GM12873 (cell line): Measurements from ENCODE around the gene HBM.

ENCODE experiments used
- TF ChIP-seq, protein P1 (sequence below): IDR thresholded peaks from 2 replicates; pipeline ENCODE4 v1.5.1; 2012; ENCODE audit warnings: low read depth, mild to moderate bottlenecking, moderate library complexity, low read length, control low read depth; ENCODE audit not compliant: insufficient read depth; ENCODE audit errors: missing control alignments

HBM gene

DNA sequence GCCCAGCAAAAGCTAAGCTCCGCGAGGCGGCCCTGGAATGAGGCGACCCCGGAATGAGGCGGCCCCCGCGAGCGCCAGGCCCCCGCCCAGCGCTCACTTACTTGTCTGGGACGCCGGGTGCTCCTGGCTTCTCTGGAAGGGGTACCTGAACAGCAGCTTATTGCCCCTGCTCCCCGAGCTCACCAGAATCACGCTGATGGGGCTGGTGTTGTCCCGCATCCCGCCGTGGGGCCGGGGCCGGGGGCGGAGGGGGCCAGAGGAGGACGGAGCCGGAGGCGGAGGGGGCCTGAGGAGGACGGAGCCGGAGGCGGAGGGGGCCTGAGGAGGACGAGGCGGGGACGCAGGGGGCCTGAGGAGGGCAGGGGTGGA, 27.7 kb upstream of the HBM start:
- TF ChIP-seq, protein P1, sequence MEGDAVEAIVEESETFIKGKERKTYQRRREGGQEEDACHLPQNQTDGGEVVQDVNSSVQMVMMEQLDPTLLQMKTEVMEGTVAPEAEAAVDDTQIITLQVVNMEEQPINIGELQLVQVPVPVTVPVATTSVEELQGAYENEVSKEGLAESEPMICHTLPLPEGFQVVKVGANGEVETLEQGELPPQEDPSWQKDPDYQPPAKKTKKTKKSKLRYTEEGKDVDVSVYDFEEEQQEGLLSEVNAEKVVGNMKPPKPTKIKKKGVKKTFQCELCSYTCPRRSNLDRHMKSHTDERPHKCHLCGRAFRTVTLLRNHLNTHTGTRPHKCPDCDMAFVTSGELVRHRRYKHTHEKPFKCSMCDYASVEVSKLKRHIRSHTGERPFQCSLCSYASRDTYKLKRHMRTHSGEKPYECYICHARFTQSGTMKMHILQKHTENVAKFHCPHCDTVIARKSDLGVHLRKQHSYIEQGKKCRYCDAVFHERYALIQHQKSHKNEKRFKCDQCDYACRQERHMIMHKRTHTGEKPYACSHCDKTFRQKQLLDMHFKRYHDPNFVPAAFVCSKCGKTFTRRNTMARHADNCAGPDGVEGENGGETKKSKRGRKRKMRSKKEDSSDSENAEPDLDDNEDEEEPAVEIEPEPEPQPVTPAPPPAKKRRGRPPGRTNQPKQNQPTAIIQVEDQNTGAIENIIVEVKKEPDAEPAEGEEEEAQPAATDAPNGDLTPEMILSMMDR: no peak

DNA sequence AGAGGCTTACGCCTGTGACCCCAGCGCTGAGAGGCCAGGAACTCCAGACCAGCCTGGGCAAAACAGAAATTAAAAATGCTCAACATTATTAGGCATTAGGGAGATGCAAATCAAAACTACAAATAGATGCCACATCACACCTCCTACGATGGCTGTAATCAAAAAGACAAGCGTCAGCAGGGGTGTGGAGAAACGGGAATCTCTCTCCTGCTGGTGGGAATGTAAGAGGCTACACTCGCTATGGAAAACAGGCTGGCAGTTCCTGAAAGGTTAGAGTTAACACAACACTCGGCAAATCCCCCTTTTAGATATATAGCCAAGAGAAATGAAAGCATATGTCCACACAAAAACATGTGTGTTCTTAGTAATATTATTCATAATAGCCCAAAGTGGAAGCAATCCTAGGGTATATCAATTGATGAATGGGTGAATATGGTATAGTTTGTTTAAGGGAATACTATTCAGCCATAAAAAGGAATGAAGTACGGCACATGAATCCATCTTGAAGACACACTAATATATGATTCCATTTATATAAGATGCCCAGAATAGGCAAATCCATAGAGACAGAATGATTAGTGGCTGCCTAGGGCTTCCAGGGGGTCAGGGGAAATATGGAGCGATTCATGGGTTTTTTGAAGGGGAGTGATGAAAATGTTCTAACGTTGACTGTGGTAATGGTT, 25.5 kb upstream of the HBM start:
- TF ChIP-seq, protein P1: no peak

DNA sequence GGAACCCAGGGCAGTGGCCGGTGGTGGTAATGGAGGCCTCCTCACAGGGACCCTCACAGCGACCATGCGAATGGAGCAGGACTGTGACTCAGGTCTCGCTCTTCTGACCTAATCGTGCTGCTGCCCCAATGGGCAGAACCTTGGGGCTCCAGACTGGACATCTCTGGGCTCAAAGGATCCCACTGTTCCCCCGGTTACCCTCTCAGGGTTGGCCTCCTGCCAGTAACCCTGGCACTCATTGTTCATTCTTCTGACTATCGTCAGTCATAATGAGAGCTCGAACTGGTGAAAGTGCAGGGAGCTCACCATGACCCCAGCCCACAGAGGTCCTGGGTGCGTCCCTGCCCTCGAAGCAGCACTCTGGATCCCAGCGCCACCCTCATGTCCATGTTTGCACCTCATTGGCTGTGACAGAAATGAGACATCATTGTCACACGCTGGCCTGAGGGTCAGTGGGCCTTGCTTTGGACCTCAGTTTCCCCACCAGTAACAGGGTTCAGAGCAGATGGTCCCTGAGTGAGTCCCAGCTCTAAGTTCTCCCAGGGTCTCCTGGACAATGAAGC, 23.3 kb upstream of the HBM start:
- TF ChIP-seq, protein P1: no peak

DNA sequence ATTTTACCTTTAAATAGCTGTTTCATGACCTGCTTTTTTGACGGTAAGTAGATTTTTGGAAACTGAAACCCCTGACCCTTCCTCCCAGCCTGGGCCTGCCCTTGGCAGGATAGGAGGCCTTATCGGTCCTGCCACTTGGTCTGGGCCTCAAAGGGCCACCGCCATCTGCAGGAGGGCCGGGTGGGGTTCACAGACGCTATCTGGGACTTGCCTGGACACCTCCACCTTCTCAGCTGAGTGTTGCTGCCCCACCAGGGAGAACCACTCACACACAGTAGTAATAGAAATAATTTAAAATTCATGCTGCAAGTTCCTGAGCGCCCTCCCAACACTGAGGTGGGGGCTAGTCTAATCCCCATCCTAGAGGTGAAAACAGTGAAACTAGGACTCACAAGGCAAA, 22.7 kb upstream of the HBM start:
- TF ChIP-seq, protein P1: no peak

DNA sequence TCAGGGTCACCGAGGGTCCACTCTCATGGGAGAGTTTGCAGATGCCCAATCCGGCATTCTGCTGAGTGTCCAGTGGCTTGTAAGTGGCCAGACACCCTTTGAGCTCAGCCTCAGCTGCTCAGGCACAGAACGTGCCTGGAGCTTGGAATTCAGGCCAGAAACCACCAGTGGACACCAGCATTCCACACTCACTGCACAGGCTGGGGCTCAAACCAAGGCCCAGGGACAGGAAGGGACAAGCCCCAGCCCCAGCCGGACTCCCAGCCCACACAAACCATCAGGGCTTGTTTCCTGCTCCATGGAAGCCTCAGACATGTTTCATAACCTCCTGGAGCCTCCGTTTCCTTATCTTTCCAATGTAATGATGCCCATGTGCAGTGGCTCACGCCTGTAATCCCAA, 22.3 kb upstream of the HBM start:
- TF ChIP-seq, protein P1: no peak

DNA sequence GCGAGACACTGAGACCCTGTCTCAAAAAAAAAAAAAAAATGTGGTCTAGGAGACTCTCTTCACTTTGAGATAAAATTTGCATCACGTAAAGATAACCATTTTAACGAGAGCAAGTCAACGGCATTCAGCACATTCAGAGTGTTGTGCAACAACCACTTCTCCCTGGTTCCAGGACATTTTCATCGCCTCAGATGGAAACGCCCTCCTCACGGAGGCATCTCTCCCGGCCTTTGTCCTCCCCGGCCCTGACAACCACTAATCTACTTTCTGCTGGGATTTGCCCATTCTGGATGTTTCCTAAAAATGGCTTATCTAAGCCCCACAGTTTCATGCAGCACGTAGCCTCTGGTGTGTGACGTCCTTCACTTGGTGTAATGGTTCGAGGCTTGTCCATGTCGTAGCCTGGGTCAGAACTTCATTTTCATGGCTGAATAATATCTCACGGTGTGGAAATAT, 21.0 kb upstream of the HBM start:
- TF ChIP-seq, protein P1: no peak

DNA sequence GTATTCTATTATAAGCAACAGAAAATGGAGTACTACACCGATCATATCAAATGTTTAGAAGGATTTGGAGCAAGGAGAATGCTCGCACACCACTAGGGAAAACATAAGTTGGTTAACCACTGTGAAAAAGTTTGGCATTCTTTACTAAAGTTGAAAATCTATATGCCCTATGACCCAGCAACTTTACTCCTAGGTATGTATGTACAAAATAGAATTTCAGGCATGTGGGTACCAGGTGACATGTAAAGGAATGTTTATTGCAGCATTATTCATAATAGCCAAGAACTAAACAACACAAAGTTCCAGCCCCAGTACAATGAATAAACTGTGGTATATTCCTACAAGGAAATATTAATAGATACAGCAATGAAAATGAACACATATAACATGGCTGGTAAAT, 19.1 kb upstream of the HBM start:
- TF ChIP-seq, protein P1: no peak
